PC-9 (cell line): ENCODE data around the gene TIAM2.
"Not testable (repeated sequence)": the region's sequence is repeated elsewhere in the genome, so short reads cannot be mapped to it uniquely, and the experiment has no call there.

Experiments used
- CTCF ChIP-seq: fragments of 200-600 bp; sonication (generic); conservative IDR thresholded peaks from 2 replicates; pipeline ENCODE4 v1.6.1; 2017; ENCODE audit warnings: mixed run types, antibody characterized with exemption, mild to moderate bottlenecking, moderate library complexity
- EZH2 ChIP-seq: fragments of 200-600 bp; sonication (generic); IDR thresholded peaks from 2 replicates; pipeline ENCODE4 v1.8.0; 2017; ENCODE audit warnings: antibody characterized with exemption, low read depth

DNA sequence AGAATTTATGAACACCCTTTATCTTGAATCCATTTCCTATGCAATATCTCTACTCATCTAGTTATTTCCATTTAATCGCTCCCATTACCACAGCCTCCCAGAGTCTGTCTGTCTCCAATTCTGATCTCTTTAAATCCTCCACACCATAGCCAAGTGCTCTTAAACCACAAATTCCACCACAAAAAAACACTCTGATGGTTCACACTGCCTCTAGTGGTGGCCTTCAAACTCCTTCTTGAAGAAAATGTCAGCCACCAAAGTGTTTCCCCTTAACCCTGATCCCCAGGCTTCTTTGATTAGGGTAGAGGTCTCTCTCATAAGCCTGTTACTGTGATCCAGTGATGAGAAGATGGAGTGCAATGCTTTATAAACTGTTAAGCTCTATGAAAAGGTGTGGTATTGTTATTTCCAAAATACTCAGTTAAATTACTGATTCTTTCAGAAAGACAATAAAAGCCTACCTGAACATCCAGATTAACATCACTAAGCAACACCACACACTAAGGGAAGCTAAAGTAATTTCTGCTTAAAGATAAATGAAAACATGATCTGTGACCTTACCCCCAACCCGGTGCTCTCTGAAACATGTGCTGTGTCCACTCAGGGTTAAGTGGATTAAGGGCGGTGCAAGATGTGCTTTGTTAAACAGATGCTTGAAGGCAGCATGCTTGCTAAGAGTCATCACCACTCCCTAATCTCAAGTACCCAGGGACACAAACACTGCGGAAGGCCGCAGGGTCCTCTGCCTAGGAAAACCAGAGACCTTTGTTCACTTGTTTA is 273.2 kb downstream of the TIAM2 start:
- peak; percentile 64 for TF ChIP-seq CTCF
- not testable (repeated sequence) for TF ChIP-seq EZH2
